HL-60 (cell line): Measurements from ENCODE around the gene DPEP2NB.
"Not testable (repeated sequence)": the region's sequence is repeated elsewhere in the genome, so short reads cannot be mapped to it uniquely, and the experiment has no call there.

Experiments
- DNase-seq, 2 experiments: peaks; one replicate each; pipeline ENCODE4 v3.0.0-alpha.2; 2010 to 2020; ENCODE audit warnings: low read depth in 1 of 2, low spot score in 1 of 2
- H3K27ac ChIP-seq: fragments of 250-450 bp; sonication (Bioruptor Pico); replicated peaks from 2 replicates; pipeline ENCODE4 v1.5.1; 2020; ENCODE audit warnings: mild to moderate bottlenecking, moderate library complexity
- H3K27me3 ChIP-seq: fragments of 250-450 bp; sonication (Bioruptor Pico); 2 replicates; pipeline ENCODE4 v1.5.1; 2021; ENCODE audit warnings: mild to moderate bottlenecking, moderate library complexity; ENCODE audit not compliant: insufficient read depth, poor library complexity, severe bottlenecking
- H3K4me3 ChIP-seq: replicated peaks from 2 replicates; pipeline ENCODE4 v1.5.1; 2011; ENCODE audit warnings: mild to moderate bottlenecking, control low read depth, low read length; ENCODE audit not compliant: insufficient read depth
- CTCF ChIP-seq: IDR thresholded peaks from one replicate; pipeline ENCODE4 v1.5.1; 2011; ENCODE audit warnings: low read length, control low read depth, inconsistent platforms; ENCODE audit not compliant: insufficient read depth
- GABPA ChIP-seq: IDR thresholded peaks from 2 replicates; pipeline ENCODE4 v1.6.1; 2012; ENCODE audit warnings: low read depth
- POLR2AphosphoS5 ChIP-seq: IDR thresholded peaks from 2 replicates; pipeline ENCODE4 v1.6.1; 2012; ENCODE audit warnings: low read depth
- SPI1 ChIP-seq: IDR thresholded peaks from 2 replicates; pipeline ENCODE4 v1.6.1; 2012; ENCODE audit warnings: low read depth, mild to moderate bottlenecking, borderline replicate concordance
- TF ChIP-seq, protein P1 (sequence below): IDR thresholded peaks from 2 replicates; pipeline ENCODE4 v1.6.1; 2012; ENCODE audit warnings: low read depth; ENCODE audit not compliant: insufficient replicate concordance

DPEP2NB gene

DNA sequence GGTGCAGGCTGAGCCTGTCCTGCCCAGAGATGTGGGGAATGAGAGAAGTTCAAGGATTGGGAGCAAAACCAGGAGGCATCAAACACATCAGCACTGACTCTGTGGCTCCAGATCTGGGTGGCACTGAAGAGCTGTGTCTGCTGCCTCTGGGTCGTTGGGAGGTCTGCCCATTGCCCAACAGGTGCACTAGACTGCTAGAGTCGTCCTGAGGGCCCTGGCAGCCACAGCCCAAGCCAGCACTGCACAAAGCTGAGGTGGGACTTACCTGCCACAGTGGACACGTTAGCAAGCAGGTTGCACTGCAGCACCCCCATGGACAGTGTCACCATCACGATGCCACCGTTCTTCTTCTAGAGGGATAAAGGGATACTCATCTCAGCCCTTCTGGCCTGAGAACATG is 38.7 kb downstream of the DPEP2NB start:
- Histone ChIP-seq H3K27me3 (no peaks in the 10 kb centered on the region), H3K4me3 (no peak overlapping the region), H3K27ac (no peak overlapping the region)
- no peak for TF ChIP-seq SPI1
- DNase-seq = no peak

DNA sequence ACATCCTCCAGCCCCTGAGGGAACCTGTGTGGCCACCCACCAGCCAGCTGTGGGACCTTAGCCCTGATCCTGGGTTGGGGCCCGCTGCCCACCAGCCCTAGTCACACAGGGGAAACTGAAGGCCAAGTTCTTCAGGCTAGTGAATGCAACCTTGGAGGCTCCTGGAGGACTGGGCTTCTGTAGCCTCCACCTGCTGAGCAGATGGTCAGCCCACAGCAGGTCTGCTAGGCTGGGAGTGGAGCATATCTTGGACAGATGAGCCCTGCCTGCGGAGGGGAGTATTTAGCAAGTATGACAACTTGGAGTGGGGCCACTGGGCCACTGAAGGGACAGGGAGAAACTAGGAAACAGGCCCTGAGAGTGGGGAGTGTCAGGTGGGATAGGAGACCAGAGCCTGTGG is 39.5 kb downstream of the DPEP2NB start:
- Histone ChIP-seq H3K4me3 (no peak overlapping the region), H3K27ac (no peak overlapping the region), H3K27me3 (no peaks in the 10 kb centered on the region)
- TF ChIP-seq, protein P1, sequence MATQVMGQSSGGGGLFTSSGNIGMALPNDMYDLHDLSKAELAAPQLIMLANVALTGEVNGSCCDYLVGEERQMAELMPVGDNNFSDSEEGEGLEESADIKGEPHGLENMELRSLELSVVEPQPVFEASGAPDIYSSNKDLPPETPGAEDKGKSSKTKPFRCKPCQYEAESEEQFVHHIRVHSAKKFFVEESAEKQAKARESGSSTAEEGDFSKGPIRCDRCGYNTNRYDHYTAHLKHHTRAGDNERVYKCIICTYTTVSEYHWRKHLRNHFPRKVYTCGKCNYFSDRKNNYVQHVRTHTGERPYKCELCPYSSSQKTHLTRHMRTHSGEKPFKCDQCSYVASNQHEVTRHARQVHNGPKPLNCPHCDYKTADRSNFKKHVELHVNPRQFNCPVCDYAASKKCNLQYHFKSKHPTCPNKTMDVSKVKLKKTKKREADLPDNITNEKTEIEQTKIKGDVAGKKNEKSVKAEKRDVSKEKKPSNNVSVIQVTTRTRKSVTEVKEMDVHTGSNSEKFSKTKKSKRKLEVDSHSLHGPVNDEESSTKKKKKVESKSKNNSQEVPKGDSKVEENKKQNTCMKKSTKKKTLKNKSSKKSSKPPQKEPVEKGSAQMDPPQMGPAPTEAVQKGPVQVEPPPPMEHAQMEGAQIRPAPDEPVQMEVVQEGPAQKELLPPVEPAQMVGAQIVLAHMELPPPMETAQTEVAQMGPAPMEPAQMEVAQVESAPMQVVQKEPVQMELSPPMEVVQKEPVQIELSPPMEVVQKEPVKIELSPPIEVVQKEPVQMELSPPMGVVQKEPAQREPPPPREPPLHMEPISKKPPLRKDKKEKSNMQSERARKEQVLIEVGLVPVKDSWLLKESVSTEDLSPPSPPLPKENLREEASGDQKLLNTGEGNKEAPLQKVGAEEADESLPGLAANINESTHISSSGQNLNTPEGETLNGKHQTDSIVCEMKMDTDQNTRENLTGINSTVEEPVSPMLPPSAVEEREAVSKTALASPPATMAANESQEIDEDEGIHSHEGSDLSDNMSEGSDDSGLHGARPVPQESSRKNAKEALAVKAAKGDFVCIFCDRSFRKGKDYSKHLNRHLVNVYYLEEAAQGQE = no peak
- TF ChIP-seq GABPA (no peak), CTCF (no peak), POLR2AphosphoS5 (no peak), SPI1 (no peak)
- DNase-seq = no peak

DNA sequence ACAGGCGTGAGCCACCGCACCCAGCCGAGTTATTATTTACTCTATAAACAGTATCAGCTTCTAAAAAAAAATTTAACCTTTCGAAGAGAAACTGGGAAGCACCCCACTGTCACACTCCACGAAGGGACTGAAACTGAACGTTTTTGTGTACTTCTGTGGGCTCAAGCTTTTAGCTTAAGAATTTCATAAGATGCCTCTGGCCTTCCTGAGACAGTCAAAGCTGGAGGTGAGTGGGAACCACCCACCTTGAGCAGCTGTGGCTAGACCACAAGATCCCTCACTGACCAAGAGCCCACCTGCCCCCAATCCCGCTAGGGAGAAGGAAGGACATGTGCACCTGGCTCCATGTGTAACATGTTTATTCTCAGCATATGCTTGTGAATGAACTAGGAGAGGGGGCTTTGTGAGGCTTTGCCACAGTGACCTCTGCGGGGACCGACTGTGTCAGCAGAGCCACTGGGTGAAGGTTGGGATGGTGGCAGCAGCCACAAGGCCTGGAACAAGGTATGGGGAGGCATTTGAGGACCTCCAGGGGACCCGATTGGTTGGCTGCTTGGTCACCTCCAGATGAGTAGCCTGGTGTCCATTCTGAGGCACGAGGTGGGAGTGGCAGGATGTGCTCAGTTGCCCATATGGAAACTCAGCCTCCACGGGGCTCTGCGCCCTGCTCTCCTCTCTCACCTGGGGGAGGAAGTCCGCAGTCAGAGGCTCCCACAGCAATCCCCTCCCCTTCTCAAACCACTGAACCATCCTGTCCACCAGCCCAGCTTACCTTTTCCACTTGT is 40.2 kb downstream of the DPEP2NB start:
- DNase-seq = no peak
- no peak overlapping the region for H3K27ac ChIP-seq
- TF ChIP-seq, protein P1 = no peak
- TF ChIP-seq SPI1 = no peak
- TF ChIP-seq POLR2AphosphoS5 = no peak
- no peak for TF ChIP-seq CTCF
- TF ChIP-seq GABPA = no peak
- H3K4me3 ChIP-seq = no peak overlapping the region
- no peaks in the 10 kb centered on the region for H3K27me3 ChIP-seq

DNA sequence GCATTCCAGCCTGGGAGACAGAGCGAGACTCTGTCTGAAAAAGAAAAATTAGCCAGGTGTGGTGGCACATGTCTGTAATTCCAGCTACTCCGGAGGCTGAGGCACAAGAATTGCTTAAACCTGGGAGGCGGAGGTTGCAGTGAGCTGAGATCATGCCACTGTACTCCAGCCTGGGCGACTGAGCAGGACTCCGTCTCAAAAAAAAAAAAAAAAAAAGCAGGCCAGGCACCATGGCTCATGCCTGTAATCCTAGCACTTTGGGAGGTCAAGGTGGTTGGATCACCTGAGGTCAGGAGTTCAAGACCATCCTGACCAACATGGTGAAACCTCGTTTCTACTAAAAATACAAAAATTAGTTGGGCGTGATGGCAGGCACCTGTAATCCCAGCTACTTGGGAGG is 43.4 kb downstream of the DPEP2NB start:
- H3K27me3 ChIP-seq, H3K4me3 ChIP-seq, DNase-seq, H3K27ac ChIP-seq: not testable (repeated sequence)

DNA sequence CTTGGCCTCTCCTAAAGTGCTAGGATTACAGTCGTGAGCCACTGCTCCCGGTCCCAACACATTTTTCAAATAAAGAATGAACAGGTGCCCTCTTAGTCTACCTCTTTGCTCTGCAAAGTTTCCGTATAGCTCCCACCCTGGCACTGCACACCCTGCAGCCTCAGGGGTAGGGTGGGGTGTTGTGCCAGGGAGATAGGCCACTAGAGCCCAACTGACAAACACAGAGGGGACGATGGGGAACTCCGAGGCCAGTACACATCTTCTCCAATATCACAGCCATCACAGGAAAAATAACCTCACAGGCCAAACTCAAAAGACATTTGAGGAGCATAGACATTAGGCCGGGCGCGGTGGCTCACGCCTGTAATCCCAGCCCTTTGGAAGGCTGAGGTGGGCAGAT is 44.6 kb downstream of the DPEP2NB start:
- H3K27me3 ChIP-seq = no peaks in the 10 kb centered on the region
- H3K27ac ChIP-seq = no peak overlapping the region
- no peak overlapping the region for H3K4me3 ChIP-seq
- TF ChIP-seq CTCF (no peak), GABPA (no peak), POLR2AphosphoS5 (no peak)
- TF ChIP-seq, protein P1 = no peak
- no peak for DNase-seq
